Activated CD4-positive, alpha-beta T cell treated with anti-CD3 and anti-CD28 coated beads, Interleukin-2, amount 10 ng/mL, durations not matched to agents 7 days and 5 days (primary cell): ENCODE data around the gene OR10A5. TPM values are rescaled to one million over a fixed set of nuclear protein-coding genes. Genes with fewer than 3 reads are reported as not detected.
A peak's percentile ranks its signal among the peaks of the same experiment; 100 is the strongest.
"Not testable (repeated sequence)": the region's sequence is repeated elsewhere in the genome, so short reads cannot be mapped to it uniquely, and the experiment has no call there.

Experiments used
- CTCF ChIA-PET: fragments of 350-600 bp; sonication (Branson Sonifier 250); formaldehyde crosslinking; loops from one replicate; lab custom pipeline; 2021; ENCODE audit warnings: antibody characterized with exemption; lab: Charles Lee
- POLR2A ChIA-PET: fragments of 350-600 bp; sonication (Branson Sonifier 250); formaldehyde crosslinking; loops from one replicate; lab custom pipeline; 2021; ENCODE audit warnings: antibody characterized with exemption; lab: Charles Lee
- DNase-seq: peaks from one replicate; pipeline ENCODE4 v3.0.0-alpha.2; 2020
- H3K27ac Mint-ChIP-seq: one replicate; pipeline ENCODE4 v1.8.0; 2021; ENCODE audit warnings: mild to moderate bottlenecking, moderate library complexity, mixed read lengths
- H3K27me3 Mint-ChIP-seq: one replicate; pipeline ENCODE4 v1.8.0; 2021; ENCODE audit warnings: mixed read lengths
- H3K36me3 Mint-ChIP-seq: one replicate; pipeline ENCODE4 v1.8.0; 2021; ENCODE audit warnings: low read depth, mixed read lengths
- H3K4me1 Mint-ChIP-seq: one replicate; pipeline ENCODE4 v1.8.0; 2021; ENCODE audit warnings: mixed read lengths
- H3K4me3 Mint-ChIP-seq: one replicate; pipeline ENCODE4 v1.8.0; 2021; ENCODE audit warnings: mild to moderate bottlenecking, moderate library complexity, mixed read lengths
- H3K9me3 Mint-ChIP-seq: one replicate; pipeline ENCODE4 v1.8.0; 2021; ENCODE audit warnings: mixed read lengths
- total RNA-seq, 2 experiments: library from RNA; stranded (reverse); gene quantifications; one replicate each; pipeline ENCODE4 v1.2.3, GENCODE V29; 2021

The OR10A5 gene, protein sequence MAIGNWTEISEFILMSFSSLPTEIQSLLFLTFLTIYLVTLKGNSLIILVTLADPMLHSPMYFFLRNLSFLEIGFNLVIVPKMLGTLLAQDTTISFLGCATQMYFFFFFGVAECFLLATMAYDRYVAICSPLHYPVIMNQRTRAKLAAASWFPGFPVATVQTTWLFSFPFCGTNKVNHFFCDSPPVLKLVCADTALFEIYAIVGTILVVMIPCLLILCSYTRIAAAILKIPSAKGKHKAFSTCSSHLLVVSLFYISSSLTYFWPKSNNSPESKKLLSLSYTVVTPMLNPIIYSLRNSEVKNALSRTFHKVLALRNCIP
- not detected for total RNA-seq

DNA sequence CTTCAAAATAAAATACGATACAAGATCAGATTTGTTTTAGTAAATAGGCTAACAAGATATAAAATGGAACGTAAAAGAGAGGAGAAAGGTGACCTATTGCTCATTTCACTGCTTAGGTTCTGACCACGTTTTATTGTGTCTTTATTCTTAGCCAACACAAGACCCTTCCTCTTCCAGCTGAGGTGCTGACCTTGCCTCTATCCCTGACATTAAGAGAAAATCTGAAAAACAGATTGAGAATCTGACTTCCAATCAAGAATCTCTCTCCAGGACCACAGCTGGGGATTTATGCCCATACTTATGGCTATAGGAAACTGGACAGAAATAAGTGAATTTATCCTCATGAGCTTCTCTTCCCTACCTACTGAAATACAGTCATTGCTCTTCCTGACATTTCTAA, at the start of gene OR10A5:
Gene OR10A5, plus strand, starts transcription at position 301 of the 400 bp plus-strand sequence. Its CDS starts 0 bp downstream, at position 301.
- peaks cover 2% of the 10 kb centered on the region for H3K27me3 Mint-ChIP-seq
- POLR2A ChIA-PET = no interaction called here
- H3K4me1 Mint-ChIP-seq = peaks cover 3% of the 10 kb centered on the region
- H3K4me3 Mint-ChIP-seq = no peak within 1 kb of the TSS
- H3K27ac Mint-ChIP-seq = no peak within 1 kb of the TSS
- H3K9me3 Mint-ChIP-seq = no peaks in the 10 kb centered on the region
- CTCF ChIA-PET = no interaction called here
- no peaks in the 10 kb centered on the region for H3K36me3 Mint-ChIP-seq
- DNase-seq = no peak

DNA sequence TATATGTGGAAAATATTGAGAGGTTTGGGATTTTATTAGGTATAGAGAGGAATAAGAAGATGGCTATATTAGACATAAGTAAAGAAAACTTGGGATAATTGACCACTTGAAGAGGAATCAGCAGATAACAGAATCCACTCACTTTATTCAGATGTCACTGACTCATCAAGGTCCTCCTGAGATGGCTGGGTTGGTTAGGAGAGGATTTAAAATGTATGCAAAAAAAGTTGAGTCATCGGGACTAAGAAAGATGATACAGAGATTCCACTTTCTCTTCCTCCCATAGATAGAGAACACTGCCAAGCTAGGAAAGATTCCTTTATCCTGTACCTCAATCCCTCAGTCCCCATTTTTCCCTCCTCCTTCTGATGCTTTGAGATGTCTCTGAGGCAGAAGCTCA, 46.1 kb upstream of the OR10A5 start, which contains the start of gene OR6A2:
Gene OR6A2, minus strand, starts transcription at position 288 of the 400 bp plus-strand sequence. CDS start 3,981 bp downstream, outside the sequence.
- no peak for DNase-seq
- POLR2A ChIA-PET = no interaction called here
- H3K27ac Mint-ChIP-seq = no peak within 1 kb of the TSS
- CTCF ChIA-PET = interaction anchor here (0.6 kb wide), 1 partner anchor 14 kb away, joined by 3 read pairs; no protein-coding TSS in a partner anchor
- peaks cover 3% of the 10 kb centered on the region for H3K9me3 Mint-ChIP-seq
- no peaks in the 10 kb centered on the region for H3K36me3 Mint-ChIP-seq
- H3K4me3 Mint-ChIP-seq = no peak within 1 kb of the TSS
- H3K27me3 Mint-ChIP-seq = peaks cover 5% of the 10 kb centered on the region
- H3K4me1 Mint-ChIP-seq = no peaks in the 10 kb centered on the region

DNA sequence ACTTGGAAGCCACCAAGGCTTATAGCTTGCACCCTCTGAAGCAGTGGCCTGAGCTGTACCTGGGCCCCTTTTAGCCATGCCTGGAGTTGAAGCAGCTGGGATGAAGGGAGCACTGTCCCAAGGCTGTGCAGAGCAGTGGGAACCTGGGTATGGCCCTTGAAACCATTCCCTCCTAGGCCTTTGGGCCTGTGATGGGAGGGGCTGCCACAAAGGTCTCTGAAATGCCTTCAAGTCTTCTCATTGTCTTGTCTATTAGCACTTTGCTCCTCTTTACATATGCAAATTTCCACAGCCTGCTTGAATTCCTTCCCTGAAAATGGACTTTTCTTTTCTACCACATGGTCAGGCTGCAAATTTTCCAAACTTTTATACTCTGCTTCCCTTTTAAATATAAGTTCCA, 44.4 kb upstream of the OR10A5 start:
- POLR2A ChIA-PET, H3K9me3 Mint-ChIP-seq, H3K36me3 Mint-ChIP-seq, DNase-seq, H3K4me1 Mint-ChIP-seq, H3K27ac Mint-ChIP-seq, H3K4me3 Mint-ChIP-seq, H3K27me3 Mint-ChIP-seq: not testable (repeated sequence)
- CTCF ChIA-PET = interaction anchor here (0.7 kb wide), 1 partner anchor 11 kb away, joined by 3 read pairs; no protein-coding TSS in a partner anchor

DNA sequence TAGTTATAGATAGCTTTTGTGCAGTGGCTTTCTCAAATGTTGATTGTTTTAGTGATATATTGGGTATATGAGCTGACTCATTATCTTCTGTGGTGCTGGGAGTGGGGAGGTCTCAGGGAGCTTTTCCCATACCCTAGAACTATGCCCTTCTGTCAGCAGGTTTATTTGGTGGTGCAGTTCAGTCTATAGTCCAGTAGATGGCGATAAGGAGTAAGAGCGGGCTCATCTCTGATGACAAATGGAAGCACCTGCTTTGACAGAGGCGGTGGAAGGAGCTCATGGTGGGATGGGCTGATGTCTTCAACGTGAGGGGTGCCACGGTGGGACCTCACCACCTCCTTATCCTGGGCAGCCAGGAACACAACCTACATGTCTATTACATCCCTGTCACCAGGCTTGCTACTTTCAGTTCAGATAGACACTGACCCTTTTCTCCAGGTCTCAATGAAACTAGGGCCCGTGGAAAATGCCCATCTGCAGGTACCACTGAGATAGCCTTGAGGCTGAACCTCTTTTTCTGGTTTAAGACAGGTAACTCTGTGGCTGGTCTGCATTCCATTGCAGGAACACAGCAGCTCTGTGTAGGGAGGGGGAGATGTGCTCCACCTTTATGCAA, 33.0 kb upstream of the OR10A5 start:
- Mint-ChIP-seq H3K36me3 (no peaks in the 10 kb centered on the region), H3K27ac (no peak overlapping the region), H3K4me3 (no peak overlapping the region), H3K9me3 (no peaks in the 10 kb centered on the region), H3K4me1 (no peaks in the 10 kb centered on the region), H3K27me3 (peaks cover 32% of the 10 kb centered on the region)
- DNase-seq = peak; percentile 41
- CTCF ChIA-PET = interaction anchor here (0.5 to 1.4 kb wide), 6 partner anchors 12 to 297 kb away, joined by 3 to 7 read pairs (median 3); partner anchors contain the start of gene OR6A2
- POLR2A ChIA-PET = interaction anchor here (0.6 kb wide), 1 partner anchor 423 kb away, joined by 3 read pairs; no protein-coding TSS in a partner anchor

DNA sequence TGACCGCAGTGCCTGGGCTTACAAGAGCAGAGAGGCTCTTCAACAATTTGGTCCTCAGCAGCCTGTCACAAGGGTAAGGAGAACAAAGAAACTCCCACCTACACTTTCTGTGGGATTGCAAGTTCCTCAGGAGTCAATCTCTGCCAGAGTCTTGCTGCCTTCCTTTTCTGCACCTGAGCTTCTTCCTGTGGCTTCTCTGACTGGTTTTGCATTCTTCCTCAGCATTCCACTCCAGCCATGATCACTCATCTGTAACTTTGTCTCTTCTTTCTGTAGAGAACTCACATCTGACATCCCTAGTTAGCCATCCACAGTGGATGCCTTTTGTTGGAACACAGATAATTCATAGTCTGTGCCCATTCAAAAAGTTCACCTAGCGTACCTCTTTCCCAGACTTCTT, 31.8 kb upstream of the OR10A5 start:
- CTCF ChIA-PET = interaction anchor here (1.1 kb wide), 1 partner anchor 14 kb away, joined by 3 read pairs; the partner anchor contains the start of gene OR6A2
- no peaks in the 10 kb centered on the region for H3K9me3 Mint-ChIP-seq

DNA sequence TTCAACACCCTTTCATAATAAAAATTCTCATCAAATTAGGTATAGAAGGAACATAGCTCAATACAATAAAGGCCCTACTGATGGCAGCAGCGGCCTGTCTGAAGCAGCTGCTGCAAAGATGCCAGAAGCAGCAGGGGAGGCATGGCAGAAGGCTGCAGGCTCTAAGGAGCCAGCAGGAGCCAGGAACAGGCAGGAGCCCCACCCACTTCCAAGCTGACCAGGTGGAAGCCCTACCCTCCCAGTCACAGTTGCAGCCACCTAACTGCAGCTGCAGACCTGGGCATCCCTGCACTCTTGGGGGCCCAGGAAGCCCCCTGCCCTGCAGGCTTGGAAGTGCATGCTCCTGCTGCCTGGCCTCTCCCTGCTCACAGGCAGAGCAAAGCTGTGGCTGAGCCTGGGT, 27.8 kb upstream of the OR10A5 start:
- no peaks in the 10 kb centered on the region for H3K4me1 Mint-ChIP-seq
- no peak overlapping the region for H3K27ac Mint-ChIP-seq
- no peak overlapping the region for H3K4me3 Mint-ChIP-seq
- peaks cover 4% of the 10 kb centered on the region for H3K27me3 Mint-ChIP-seq
- H3K9me3 Mint-ChIP-seq = no peaks in the 10 kb centered on the region
- CTCF ChIA-PET = no interaction called here
- POLR2A ChIA-PET = no interaction called here
- H3K36me3 Mint-ChIP-seq = no peaks in the 10 kb centered on the region
- no peak for DNase-seq

More for the DNA sequence above, 31.8 kb upstream of the OR10A5 start:
- Mint-ChIP-seq H3K36me3 (no peaks in the 10 kb centered on the region), H3K27me3 (peaks cover 22% of the 10 kb centered on the region), H3K4me1 (no peaks in the 10 kb centered on the region), H3K27ac (no peak overlapping the region), H3K4me3 (no peak overlapping the region)
- POLR2A ChIA-PET = no interaction called here
- no peak for DNase-seq

DNA sequence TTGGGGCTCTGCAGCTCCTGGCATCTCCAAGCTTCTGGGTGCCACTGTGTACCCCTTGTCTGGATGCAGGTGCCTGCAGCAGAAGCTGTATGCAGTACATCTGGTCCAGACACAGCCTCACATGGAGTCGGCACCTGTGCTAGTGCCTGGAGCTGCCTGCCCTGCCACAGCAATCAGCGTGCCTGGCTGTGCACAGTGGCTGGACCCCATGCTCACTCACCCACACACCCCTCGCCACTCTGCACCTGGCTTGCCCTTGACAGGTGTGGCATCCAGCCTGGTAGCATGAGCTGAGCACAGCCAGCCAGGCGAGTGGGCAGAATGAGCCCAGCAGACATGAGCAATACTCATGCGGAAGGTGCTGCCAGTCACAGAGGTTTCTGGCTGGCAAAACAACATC, 26.5 kb upstream of the OR10A5 start:
- ChIA-PET POLR2A (no interaction called here), CTCF (no interaction called here)
- Mint-ChIP-seq H3K4me1 (no peaks in the 10 kb centered on the region), H3K9me3 (no peaks in the 10 kb centered on the region), H3K36me3 (no peaks in the 10 kb centered on the region), H3K27ac (no peak overlapping the region), H3K27me3 (peaks cover 4% of the 10 kb centered on the region), H3K4me3 (no peak overlapping the region)
- no peak for DNase-seq

DNA sequence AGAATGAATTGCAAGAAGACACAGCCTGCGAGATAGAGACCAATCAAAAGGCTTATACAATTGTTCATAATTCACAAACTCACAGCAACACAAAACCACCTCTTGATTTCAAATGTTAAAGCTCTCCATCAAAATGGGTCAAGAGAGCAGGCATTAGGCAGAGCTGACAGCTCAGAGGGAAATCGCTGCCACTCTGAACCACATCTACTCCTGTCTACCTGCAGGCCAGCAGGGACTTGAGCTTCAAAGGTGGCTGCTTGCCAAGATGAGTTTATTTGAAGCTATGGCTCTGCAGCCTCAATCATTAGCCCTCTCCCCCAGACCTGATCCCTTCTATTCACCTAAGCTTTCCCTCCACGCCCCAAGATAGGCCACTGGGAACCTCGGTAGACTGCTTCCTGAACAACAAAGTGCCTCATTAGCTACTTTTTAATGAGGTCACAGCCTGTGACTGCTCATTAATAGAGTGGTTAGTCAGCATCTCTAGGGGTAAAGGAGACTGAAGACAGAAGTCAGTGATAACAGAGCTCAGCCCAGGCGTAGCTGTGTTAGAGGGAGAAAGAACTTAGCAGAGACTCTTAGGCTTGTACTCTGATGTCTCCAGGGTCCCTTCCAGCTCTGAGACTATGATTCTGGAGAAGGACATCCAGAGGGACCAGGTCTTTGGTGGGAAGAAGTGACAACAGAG, 21.2 kb upstream of the OR10A5 start:
- no peak for DNase-seq
- Mint-ChIP-seq H3K27ac (no peak overlapping the region), H3K27me3 (peaks cover 2% of the 10 kb centered on the region), H3K4me1 (no peaks in the 10 kb centered on the region), H3K36me3 (no peaks in the 10 kb centered on the region), H3K4me3 (no peak overlapping the region), H3K9me3 (no peaks in the 10 kb centered on the region)
- POLR2A ChIA-PET = interaction anchor here (0.5 kb wide), 1 partner anchor 1200 kb away, joined by 3 read pairs; no protein-coding TSS in a partner anchor
- CTCF ChIA-PET = interaction anchor here (1.3 kb wide), 1 partner anchor 12 kb away, joined by 7 read pairs; no protein-coding TSS in a partner anchor

DNA sequence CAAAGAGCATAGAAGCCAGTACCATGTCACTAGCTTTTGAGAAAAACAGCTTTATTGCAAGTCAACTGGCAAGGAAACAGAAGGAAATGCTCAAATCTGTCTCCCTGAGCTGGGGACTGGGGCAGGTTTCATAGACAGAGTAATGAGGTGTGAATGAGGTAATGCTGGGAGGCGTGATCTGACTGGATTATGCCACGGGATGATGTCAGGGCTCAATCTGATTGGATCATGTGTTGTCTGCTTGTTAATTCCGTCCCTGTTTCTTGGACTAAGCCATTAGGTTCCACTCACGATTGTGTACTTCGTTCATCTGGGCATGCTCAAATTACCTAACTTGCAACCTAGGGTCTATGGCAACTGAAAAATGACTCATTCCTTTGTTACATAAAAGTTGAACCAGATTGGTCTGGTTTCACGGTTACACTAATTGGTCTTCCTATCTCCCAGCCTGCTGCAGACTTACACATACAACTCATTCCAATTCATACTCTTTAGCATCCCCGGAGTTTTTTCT, 20.2 kb upstream of the OR10A5 start:
- ChIA-PET CTCF (no interaction called here), POLR2A (no interaction called here)
- DNase-seq = no peak
- Mint-ChIP-seq H3K36me3 (no peaks in the 10 kb centered on the region), H3K27ac (no peak overlapping the region), H3K9me3 (no peaks in the 10 kb centered on the region), H3K4me1 (no peaks in the 10 kb centered on the region), H3K4me3 (no peak overlapping the region), H3K27me3 (peaks cover 2% of the 10 kb centered on the region)

DNA sequence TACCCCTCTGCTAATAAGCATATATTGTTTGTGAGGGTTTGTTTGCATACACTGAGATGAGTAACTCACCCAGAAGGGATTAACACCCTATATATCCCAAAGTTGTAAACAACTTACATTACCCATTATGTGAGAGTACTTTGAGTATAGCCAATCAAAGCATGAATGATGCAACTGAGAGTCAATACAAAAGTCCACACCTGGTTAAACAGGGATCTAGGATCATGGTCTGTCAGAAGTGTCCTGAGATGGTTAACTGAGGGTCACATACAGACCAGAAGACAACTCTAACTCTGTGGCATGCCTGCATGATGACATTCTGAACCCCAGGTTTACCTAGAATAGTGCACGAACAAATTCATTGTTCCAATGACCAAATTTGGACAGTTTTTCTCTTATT, 17.4 kb upstream of the OR10A5 start:
- H3K4me1 Mint-ChIP-seq = no peaks in the 10 kb centered on the region
- ChIA-PET POLR2A (no interaction called here), CTCF (no interaction called here)
- no peaks in the 10 kb centered on the region for H3K36me3 Mint-ChIP-seq
- DNase-seq = no peak
- no peaks in the 10 kb centered on the region for H3K27me3 Mint-ChIP-seq
- H3K4me3 Mint-ChIP-seq = no peak overlapping the region
- H3K9me3 Mint-ChIP-seq = no peaks in the 10 kb centered on the region
- H3K27ac Mint-ChIP-seq = no peak overlapping the region

DNA sequence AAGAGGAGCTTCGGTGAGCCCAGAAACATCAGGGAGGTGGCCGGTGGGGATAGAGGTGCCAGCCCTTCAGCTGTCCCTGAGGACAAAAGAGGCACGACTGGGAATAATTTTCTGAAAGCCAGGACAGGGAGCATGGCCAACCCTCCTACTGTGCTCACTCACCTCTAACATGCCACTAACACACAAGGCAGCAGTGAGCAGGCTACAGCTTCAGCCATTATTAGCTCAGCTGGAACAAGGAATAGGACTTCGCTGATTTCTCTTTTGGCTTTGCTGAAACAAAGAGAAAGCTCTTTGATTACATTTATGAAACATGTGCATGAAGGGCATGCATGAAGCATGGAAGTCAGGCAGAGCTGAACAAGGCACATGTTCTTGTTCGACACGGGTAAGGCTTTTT, 12.1 kb upstream of the OR10A5 start:
- CTCF ChIA-PET = interaction anchor here (1.0 kb wide), 1 partner anchor 29 kb away, joined by 3 read pairs; the partner anchor contains the start of gene OR10A2
- Mint-ChIP-seq H3K4me3 (no peak overlapping the region), H3K4me1 (no peaks in the 10 kb centered on the region), H3K9me3 (no peaks in the 10 kb centered on the region), H3K27me3 (peaks cover 6% of the 10 kb centered on the region), H3K27ac (no peak overlapping the region), H3K36me3 (no peaks in the 10 kb centered on the region)
- POLR2A ChIA-PET = no interaction called here
- no peak for DNase-seq

DNA sequence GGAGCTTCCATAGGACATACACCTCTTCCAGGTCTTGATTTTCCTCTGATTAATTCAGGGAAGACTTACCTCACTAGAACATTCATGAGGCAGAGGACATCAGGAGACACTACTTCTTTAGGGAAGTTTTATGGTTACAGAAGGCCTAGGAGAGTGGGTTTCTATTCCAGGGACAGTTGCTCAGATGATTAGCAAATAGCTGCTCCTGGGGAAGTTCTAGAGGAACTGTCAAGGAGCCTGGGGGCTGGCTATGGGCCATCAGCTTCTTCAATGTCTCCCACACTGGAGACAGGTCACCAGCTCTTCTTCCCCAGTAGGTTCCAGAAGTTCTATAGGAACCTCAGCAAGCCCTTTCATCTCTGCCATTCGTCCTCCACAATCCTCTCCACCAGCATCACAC, 11.5 kb upstream of the OR10A5 start:
- no peaks in the 10 kb centered on the region for H3K4me1 Mint-ChIP-seq
- no peaks in the 10 kb centered on the region for H3K36me3 Mint-ChIP-seq
- DNase-seq = no peak
- ChIA-PET CTCF (interaction anchor here (1.0 kb wide), 1 partner anchor 29 kb away, joined by 3 read pairs; the partner anchor contains the start of gene OR10A2), POLR2A (interaction anchor here (0.7 kb wide), 1 partner anchor 637 kb away, joined by 3 read pairs; no protein-coding TSS in a partner anchor)
- no peaks in the 10 kb centered on the region for H3K9me3 Mint-ChIP-seq
- peaks cover 6% of the 10 kb centered on the region for H3K27me3 Mint-ChIP-seq
- H3K4me3 Mint-ChIP-seq = no peak overlapping the region
- H3K27ac Mint-ChIP-seq = no peak overlapping the region
